Effector CD4-positive, alpha-beta T cell (primary cell): ENCODE results near the gene KCNG2. TPM values are rescaled to one million over a fixed set of nuclear protein-coding genes. Genes with fewer than 3 reads are reported as not detected.
"Not testable (repeated sequence)": the region's sequence is repeated elsewhere in the genome, so short reads cannot be mapped to it uniquely, and the experiment has no call there.

ENCODE experiments used
- DNase-seq: peaks from one replicate; pipeline ENCODE4 v3.0.0-alpha.2; 2020
- total RNA-seq: gene quantifications from one replicate; lab custom pipeline; 2026; lab: John Stamatoyannopoulos, UW

KCNG2 gene, protein sequence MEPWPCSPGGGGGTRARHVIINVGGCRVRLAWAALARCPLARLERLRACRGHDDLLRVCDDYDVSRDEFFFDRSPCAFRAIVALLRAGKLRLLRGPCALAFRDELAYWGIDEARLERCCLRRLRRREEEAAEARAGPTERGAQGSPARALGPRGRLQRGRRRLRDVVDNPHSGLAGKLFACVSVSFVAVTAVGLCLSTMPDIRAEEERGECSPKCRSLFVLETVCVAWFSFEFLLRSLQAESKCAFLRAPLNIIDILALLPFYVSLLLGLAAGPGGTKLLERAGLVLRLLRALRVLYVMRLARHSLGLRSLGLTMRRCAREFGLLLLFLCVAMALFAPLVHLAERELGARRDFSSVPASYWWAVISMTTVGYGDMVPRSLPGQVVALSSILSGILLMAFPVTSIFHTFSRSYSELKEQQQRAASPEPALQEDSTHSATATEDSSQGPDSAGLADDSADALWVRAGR
- not detected for total RNA-seq

DNA sequence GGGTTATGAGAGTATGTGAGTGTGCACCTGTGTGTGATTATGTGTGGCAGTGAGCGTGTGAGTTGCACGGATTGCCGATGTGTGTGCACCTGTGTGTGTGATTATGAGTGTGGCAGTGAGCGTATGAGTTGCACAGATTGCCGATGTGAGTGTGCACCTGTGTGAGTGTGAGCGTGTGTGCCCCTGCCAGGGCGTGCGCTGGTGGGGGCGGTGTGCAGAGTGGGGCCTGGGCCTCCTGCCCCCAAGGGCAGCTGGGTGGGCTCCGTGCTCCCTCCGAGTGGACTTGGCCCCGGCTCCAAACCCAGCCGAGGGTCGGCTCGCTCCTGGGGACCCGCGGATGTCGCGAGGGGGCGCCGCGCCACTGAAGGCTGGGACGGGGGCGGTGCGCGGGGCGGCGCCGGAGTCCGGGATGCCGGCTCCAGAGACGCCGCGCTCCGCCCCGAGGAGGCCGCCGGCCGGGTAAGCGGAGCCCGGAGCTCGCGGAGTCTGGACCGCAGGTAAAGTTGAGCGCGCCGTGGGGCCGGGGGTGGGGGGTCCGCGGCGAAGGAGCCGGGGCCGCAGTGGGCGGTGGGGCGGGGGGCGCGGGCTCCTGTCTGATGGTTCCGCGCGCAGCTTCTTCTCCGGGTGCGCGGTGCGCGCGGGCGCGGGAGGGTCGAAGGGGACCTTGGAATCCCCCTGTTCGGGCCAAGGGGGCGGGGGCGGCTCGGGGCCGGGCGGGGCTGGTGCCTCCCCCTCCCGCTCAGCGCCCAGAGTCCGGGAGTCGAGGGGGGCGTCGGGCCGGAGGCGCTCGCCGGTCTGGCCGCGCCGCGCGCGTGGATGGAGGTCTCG, at the start of gene KCNG2:
Gene KCNG2 (plus strand): TSS at position 421 of the 828 bp plus-strand sequence. CDS start 65,730 bp downstream, outside the sequence.
- no peak for DNase-seq

DNA sequence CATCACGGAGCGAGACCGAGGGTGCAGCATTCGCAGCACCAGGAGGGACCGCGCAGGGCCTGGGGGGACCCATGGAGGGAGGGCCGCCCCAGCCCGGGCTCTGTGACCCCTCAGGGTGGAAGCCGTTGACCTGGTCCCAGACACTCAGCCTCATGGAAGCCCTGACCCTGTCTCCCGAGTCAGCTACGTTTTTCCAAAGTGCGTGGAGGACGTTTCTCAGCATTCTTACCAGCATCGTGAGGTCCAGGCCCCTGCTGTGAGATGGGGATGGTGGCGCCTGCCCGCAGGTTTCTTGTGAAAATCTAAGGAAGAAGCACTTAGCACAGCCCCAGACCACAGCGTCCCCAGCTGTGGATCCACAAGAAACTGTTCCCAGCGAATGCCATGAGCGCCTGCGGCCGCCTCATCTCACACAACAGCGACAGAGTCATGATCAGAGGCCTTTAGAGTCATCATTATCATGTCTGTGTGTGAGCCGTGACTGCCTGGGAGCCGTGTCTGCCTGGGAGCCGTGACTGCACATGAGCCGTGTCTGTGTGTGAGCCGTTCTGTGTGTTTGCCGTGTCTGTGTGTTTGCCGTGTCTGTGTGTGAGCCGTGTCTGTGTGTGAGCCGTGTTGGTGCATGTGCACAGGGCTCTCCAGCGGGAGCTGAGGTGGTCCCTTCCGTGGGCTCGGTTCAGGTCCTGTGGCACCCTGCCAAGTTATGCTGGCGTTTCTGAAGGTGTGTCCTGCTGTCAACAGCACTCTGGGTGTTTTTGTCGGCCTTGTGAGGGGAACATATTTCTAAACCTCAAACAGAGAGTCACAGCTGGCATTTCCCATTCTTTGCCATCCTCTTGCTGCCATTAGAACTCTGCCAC, 49.2 kb upstream of the KCNG2 start:
- no peak for DNase-seq

- no peak for DNase-seq
Measured at GRCh38 chr18:79749251-79750191, 48.2 kb upstream of the KCNG2 start.

DNA sequence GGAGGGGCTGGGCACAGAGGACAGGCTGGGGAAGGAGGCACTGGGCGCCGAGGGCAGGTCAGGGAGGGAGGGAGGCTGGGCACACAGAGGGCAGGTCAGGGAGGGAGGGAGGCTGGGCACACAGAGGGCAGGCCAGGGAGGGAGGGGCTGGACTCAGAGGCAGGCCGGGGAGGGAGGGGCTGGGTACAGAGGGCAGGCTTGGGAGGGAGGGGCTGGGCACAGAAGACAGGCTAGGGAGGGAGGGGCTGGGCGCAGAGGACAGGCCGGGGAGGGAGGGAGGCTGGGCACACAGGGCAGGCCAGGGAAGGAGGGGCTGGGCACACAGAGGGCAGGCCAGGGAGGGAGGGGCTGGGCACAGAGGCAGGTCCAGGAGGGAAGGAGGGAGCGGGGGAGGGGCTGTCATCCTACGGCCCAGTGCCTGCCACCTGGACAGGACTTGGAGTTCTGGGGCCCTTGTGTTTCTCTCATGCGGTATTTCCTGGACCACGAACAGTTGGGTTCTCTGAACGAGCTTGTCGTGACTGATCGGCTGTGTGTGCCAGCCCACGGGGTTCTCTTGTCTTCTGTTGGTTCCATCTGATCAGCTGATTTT, 46.7 kb upstream of the KCNG2 start:
- no peak for DNase-seq

GRCh38 chr18:79751918-79752578, 45.7 kb upstream of the KCNG2 start:
- DNase-seq: not testable (repeated sequence)

GRCh38 chr18:79752946-79753345, 44.8 kb upstream of the KCNG2 start:
- not testable (repeated sequence) for DNase-seq

GRCh38 chr18:79753391-79753851, 44.3 kb upstream of the KCNG2 start:
- DNase-seq: no peak

GRCh38 chr18:79754022-79754761, 43.5 kb upstream of the KCNG2 start:
- no peak for DNase-seq

GRCh38 chr18:79754831-79755351, 42.8 kb upstream of the KCNG2 start:
- DNase-seq: no peak

DNA sequence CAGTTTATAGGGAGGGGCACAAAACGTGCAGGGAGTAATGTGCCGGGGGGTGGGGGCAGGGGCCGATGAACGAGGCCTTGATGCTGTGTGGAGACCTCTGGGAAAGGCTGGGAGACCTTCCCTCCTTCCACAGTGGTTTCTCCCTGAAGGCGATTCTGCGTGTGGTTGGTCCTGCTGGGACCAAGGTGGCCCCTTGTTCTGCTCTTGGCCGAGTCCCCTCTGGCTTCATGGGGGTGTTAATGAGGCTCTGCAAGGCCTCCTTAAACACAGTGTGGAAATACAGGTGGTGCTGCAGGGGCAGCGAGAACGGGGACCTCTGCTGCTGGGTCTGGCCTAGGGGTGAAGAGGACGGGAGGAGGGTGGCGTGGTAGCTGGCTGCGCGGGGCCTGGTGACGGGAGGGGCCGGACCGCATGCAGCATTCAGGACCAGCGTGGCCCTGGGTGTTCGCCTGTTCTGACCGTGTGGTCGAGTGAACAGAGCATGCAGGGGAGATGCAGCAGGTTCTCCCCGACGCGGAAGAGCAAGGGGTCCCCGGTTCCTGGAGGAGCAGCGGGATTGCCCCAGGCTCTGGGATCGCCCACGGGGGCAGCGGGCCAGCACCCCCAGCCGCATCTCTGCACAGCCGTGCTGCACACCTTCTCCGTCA, 42.1 kb upstream of the KCNG2 start:
- DNase-seq: no peak

GRCh38 chr18:79756143-79756500, 41.6 kb upstream of the KCNG2 start:
- no peak for DNase-seq

DNA sequence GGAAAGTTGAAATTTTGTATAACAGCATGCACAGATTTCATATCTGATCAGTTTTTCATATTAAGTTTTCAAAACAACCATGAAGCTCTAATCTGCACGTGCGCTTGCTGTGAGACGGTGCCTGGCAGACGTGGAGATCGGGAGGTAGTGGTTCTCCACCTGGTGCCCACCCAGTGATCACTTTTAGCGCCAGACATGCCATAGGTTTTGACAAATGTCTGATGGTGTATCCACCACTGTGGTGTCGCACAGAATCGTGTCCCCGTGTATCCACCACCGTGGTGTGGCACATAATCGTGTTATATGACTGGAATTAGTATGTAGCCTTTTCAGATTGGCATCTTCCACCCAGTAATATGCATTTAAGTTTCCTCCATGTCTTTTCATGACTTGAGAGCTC, 40.9 kb upstream of the KCNG2 start:
- DNase-seq: no peak

- no peak for DNase-seq
Measured at GRCh38 chr18:79760348-79760747, 37.4 kb upstream of the KCNG2 start.

DNA sequence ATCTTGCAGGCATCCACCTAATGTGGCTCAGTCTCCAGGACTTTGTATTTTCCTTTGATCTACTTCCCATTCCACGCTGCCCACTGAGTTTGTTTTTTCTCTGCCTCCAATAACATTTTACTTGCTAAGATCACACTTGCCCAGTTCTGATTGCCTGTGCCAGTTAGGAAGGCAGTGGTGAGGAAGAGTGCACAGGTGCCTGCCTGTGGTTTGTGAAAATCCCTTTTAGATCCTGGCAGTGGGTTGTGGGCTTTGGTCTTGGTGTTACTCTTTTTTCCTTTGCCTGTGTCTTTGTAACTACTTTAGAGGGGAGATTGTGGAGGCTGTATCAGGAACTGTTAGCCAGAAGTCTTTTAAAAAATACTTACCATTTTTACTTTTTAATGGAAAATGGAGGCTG, 36.9 kb upstream of the KCNG2 start:
- DNase-seq: no peak

GRCh38 chr18:79763407-79763806, 34.3 kb upstream of the KCNG2 start:
- no peak for DNase-seq

DNA sequence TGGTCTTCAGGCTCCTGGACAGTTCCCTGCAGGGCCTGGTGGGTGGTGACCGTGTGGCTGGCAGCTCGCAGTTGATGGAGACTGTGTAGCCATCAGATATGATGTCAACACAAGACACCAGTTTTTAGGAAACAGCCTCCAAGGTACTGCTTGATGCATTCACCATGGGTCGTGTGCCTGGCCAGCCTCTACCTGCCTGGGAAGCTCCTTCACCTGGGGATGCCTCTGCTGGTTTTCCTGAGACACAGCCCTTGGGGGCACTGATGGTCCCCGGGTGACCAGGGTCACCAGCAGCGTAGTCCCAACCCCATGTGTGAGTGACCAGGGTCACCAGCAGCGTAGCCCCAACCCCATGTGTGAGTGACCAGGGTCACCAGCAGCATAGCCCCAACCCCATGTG, 33.6 kb upstream of the KCNG2 start:
- DNase-seq: no peak

DNA sequence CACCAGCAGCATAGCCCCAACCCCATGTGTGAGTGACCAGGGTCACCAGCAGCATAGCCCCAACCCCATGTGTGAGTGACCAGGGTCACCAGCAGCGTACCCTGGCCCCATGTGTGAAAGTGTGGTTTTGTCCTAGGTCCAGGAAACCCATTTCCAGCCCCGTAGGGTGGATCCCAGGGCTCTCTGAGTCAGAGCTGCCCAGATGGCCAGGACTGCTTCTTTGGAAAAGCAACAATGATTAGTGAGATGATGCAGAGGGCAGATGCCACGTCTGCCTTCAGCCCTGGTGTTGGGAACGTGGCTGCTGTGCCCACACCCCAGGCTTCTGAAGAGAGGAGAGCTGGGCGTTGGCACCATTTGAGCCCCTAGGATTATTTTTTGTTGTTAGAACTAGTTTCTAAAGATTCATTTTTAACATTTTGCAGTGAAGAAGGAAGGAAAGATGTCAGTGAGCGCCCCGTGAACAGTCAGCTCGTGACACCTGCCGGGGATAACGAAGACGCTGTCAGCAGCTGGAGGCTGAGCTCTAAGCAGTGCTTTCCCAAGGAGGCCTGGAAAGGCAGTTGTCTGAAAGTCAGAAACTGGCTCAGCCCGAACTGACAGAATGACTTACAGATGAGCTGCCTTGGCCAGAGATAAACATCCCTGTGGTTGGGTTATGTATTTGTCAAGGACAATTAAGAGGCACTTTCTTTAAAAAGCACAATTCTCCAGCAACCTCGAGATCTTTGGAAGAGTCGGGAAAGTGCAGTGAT, 32.1 kb upstream of the KCNG2 start:
- DNase-seq: no peak

GRCh38 chr18:79766308-79766707, 31.4 kb upstream of the KCNG2 start:
- DNase-seq: no peak
